WERI-Rb-1 (cell line): ENCODE measurements around the gene DPH1.

Source experiments
- DNase-seq: peaks from one replicate; pipeline ENCODE4 v3.0.0-alpha.2; 2020
- H3K27ac ChIP-seq: fragments of 250-450 bp; sonication (Bioruptor Pico); 2 replicates; pipeline ENCODE4 v1.5.1; 2020; ENCODE audit warnings: mild to moderate bottlenecking, moderate library complexity
- H3K27me3 ChIP-seq: fragments of 250-450 bp; sonication (Bioruptor Pico); 2 replicates; pipeline ENCODE4 v1.5.1; 2021; ENCODE audit warnings: mild to moderate bottlenecking, low read depth, moderate library complexity; ENCODE audit not compliant: insufficient read depth, severe bottlenecking
- H3K36me3 ChIP-seq: fragments of 250-450 bp; sonication (Bioruptor Pico); 2 replicates; pipeline ENCODE4 v1.5.1; 2020; ENCODE audit warnings: mild to moderate bottlenecking, moderate library complexity
- H3K4me3 ChIP-seq: 2 replicates; pipeline ENCODE4 v1.5.1; 2011; ENCODE audit warnings: low read depth, mild to moderate bottlenecking, control low read depth, low read length
- H3K9me3 ChIP-seq: fragments of 250-450 bp; sonication (Bioruptor Pico); 2 replicates; pipeline ENCODE4 v1.5.1; 2021; ENCODE audit warnings: mild to moderate bottlenecking, moderate library complexity; ENCODE audit not compliant: severe bottlenecking
- TF ChIP-seq, protein P1 (sequence below): IDR thresholded peaks from 2 replicates; pipeline ENCODE4 v1.5.1; 2011; ENCODE audit warnings: low read depth, mild to moderate bottlenecking, control low read depth, inconsistent platforms, low read length

DPH1 gene

DNA sequence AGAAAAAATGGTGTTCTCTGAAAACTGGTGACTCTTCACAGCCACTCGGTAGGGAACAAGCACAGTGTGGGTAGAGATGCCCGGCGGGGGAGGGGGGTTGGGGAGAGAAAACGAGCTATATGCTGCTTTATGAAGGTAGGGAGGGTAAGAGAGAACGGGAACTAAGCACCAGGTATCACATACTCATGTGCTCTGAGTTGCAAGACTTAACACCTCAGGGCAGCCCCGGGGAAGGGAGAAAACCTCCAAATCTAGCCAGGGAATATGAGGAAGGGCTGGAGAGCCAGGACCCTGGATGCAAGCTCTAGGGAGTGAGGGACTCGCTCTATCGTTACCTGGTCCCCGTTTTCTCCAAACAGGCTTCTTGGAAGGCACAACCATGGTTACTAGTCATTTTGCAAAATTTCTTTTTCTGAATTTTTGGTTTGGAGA lies 60.3 kb downstream of the DPH1 start:
- H3K27ac ChIP-seq, result no peak overlapping the region
- TF ChIP-seq, protein P1, sequence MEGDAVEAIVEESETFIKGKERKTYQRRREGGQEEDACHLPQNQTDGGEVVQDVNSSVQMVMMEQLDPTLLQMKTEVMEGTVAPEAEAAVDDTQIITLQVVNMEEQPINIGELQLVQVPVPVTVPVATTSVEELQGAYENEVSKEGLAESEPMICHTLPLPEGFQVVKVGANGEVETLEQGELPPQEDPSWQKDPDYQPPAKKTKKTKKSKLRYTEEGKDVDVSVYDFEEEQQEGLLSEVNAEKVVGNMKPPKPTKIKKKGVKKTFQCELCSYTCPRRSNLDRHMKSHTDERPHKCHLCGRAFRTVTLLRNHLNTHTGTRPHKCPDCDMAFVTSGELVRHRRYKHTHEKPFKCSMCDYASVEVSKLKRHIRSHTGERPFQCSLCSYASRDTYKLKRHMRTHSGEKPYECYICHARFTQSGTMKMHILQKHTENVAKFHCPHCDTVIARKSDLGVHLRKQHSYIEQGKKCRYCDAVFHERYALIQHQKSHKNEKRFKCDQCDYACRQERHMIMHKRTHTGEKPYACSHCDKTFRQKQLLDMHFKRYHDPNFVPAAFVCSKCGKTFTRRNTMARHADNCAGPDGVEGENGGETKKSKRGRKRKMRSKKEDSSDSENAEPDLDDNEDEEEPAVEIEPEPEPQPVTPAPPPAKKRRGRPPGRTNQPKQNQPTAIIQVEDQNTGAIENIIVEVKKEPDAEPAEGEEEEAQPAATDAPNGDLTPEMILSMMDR, result no peak
- no peak overlapping the region for H3K4me3 ChIP-seq
- DNase-seq, result no peak
- H3K27me3 ChIP-seq, result no peaks in the 10 kb centered on the region
- peaks cover 5% of the 10 kb centered on the region for H3K36me3 ChIP-seq
- no peaks in the 10 kb centered on the region for H3K9me3 ChIP-seq

DNA sequence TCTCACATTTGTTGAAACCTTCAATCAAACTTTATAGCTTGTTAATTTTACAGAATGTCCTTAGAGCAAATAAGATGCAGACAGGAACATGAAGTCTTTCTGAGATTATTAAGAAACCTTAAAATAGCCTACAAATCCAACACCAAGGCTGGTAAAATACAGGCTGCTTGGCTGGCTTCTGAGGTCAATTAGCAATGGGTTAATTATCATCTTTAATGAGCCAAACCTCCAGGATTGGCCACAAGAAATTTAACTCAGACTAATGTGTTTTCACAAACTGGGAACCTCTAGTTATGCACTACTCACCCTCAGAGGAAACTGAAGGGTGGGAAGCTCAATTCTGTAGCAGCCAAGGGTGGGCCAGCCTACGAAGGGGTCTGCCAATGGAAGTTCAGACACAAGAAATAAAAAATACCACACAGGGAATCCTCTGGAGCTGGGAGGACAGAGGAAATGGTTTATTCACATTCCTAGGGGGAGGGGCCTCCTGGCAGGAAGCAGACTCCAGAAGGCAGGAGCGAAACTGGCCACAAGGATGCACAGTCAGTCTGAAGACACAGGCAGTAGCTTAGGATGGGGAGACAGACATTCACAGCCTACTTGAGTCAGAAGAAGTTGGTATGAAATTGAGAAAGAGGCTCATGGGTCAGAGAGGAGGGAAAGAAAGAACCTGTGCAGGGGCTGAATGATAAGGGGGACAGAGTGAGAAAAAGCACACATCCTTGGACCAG lies 61.0 kb downstream of the DPH1 start:
- Histone ChIP-seq H3K36me3 (peaks cover 3% of the 10 kb centered on the region), H3K27me3 (no peaks in the 10 kb centered on the region), H3K9me3 (no peaks in the 10 kb centered on the region), H3K27ac (no peak overlapping the region), H3K4me3 (no peak overlapping the region)
- TF ChIP-seq, protein P1, result no peak
- peak; percentile 21 for DNase-seq

DNA sequence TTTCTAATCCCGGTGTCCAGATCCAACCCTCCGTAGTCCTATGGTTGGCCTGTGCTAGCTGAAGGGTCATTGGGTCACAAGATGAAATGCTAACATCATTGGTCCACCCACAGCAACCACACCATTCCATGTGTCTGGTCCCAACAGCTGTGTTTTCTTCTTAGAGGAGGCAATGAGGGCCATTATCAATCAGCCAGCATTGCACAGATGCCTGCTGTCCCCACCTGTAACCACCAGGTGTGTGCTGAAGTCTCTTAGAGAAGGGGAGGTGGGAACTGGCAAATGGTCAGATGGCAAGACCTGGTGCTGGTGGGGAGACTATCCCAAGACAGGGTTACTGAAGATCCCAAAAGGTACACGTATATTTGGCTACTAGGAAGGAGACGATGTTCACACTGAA lies 62.3 kb downstream of the DPH1 start:
- peaks cover 3% of the 10 kb centered on the region for H3K36me3 ChIP-seq
- H3K9me3 ChIP-seq, result no peaks in the 10 kb centered on the region
- TF ChIP-seq, protein P1, result 0 out of 2 replicates have a peak, but pooled peaks have one; percentile 3
- DNase-seq, result no peak
- H3K27ac ChIP-seq, result no peak overlapping the region
- H3K27me3 ChIP-seq, result no peaks in the 10 kb centered on the region
- no peak overlapping the region for H3K4me3 ChIP-seq

DNA sequence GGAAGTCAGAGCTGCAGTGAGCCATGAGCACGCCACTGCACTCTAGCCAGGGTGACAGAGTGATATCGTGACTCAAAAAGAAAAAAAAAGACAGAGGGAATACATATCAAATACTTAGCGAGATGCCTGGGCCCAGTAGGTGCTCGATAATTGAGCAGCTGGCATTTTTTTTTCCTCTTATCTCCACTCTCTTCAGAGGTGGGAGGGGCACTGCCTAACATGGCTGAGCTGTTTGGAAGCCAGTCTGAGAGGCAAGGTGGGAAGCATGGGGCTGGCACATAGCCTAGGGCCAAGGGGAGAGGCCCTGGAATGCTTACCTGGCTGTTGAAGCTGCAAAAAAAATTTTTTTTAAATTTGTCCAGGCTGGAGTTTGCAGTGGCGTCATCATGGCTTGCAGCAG lies 63.4 kb downstream of the DPH1 start:
- no peak overlapping the region for H3K27ac ChIP-seq
- peaks cover 3% of the 10 kb centered on the region for H3K36me3 ChIP-seq
- H3K9me3 ChIP-seq, result no peaks in the 10 kb centered on the region
- TF ChIP-seq, protein P1, result no peak
- H3K4me3 ChIP-seq, result no peak overlapping the region
- no peak for DNase-seq
- no peaks in the 10 kb centered on the region for H3K27me3 ChIP-seq
